Measurements from ENCODE around the gene AP3B1.

GRCh38 chr5:78007233-78007632 lies 287.3 kb downstream of the AP3B1 start:
- TF ChIP-seq CTCF (conservative IDR thresholded peaks at IDR 0.05; ENCODE audit: low read length) (no peak), EZH2phosphoT487 (IDR thresholded peaks at IDR 0.05; ENCODE audit: borderline replicate concordance) (no peak)
